Ovary (tissue), 3 donors: ENCODE results near the gene BMPR2.

Source experiments
- CTCF ChIP-seq, 3 donors: fragments of 450-650 bp in 2 of 3; fragments of 200-600 bp in 1 of 3; IDR thresholded peaks; one replicate each; pipeline versions ENCODE4 v1.5.1 to v1.8.0; 2016 to 2022; ENCODE audit warnings: antibody characterized with exemption in 3 of 3, mild to moderate bottlenecking in 1 of 3
- EP300 ChIP-seq: sonication (generic); formaldehyde crosslinking; IDR thresholded peaks from one replicate; pipeline ENCODE4 v1.6.1; 2017; ENCODE audit warnings: antibody characterized with exemption
- POLR2A ChIP-seq: fragments of 450-650 bp; IDR thresholded peaks from one replicate; pipeline ENCODE4 v1.6.1; 2017; ENCODE audit warnings: antibody characterized with exemption, mild to moderate bottlenecking, moderate library complexity
- donor health status: DM: no; HTN: no; CAD: no.

GRCh38 chr2:202610380-202610779 is 234.3 kb downstream of the BMPR2 start:
- TF ChIP-seq CTCF (IDR thresholded peaks at IDR 0.05), result no peak
- TF ChIP-seq POLR2A, result no peak
- no peak for TF ChIP-seq EP300
